LoVo (cell line): ENCODE results near the gene PDZRN3.

ENCODE experiments used
- DNase-seq: peaks from one replicate; pipeline ENCODE4 v3.0.0-alpha.2; 2016; ENCODE audit warnings: low spot score

PDZRN3 gene

DNA sequence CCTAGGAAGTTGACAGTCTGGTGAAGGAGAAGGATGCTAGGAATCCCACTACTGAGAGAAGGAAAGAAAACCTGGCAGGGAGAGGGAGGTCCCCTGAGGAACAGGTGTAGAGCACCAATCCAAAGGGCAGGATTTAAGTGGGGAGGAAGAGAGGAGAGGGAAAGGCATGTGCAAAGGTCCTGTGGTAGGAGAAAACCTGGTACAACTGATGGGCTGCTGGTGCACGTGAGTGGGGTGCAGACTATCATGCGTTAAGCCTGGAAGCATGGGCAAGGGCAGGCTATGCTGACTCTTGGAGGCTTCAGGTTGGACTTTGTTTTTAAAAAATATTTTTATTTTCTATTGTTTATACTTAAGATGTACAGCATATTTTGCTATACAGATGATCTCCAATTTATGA is 209.6 kb downstream of the PDZRN3 start:
- no peak for DNase-seq

DNA sequence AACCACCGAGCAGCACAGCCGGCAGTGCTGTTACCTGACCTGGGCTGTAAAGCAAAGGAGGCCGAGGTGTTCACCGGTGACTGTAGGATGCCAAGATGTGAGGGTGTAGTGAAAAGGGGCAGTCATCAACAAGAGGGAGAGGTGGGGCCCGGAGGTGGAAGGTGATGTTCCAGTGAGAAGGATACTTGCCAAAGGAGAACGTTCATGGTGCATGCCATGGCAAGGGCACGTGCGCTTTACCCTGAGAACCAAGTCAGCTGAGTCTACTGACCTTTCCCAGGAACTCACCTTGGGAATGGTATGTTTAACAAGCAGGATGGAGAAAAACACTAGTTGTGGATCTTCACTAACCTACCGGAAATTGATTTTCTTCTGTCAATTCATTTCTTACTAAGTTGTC is 211.1 kb downstream of the PDZRN3 start:
- no peak for DNase-seq

DNA sequence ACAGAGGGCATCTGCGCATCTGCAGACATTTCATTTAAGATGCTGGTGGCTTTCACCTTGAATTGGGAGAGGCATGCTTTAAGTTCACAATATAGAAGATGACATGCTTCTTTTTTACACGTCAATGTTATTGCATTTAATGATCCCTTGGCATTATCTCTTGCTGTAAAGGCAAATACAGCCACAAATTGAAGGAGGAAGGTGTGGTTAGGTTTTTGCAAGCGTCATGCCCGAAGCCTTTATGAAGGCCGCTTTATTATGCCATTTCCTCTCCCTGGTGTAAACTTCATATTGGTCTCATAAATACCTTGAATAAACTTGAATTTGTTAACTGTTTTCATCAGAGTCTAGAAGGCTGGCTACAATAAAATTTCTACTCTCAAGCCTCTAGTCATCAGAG is 212.7 kb downstream of the PDZRN3 start:
- no peak for DNase-seq

DNA sequence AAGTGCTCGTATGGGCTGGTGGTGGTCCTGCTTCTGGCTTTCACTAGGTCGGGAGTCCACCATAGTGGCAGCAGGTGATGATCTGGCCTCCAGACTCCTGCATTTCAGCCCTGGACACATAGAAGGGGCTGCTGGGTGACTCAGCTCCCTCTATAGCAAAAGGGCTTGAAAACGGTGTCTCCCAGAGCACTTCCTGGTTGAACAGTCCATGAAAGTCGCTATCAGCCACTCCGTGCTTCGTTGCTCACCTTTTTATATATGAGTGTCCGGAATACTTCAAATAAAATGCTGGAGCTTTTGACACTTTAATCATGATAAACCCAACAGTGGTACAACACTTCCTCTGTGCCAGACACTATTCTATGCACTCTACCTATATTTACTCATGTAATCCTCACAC is 213.2 kb downstream of the PDZRN3 start:
- no peak for DNase-seq

DNA sequence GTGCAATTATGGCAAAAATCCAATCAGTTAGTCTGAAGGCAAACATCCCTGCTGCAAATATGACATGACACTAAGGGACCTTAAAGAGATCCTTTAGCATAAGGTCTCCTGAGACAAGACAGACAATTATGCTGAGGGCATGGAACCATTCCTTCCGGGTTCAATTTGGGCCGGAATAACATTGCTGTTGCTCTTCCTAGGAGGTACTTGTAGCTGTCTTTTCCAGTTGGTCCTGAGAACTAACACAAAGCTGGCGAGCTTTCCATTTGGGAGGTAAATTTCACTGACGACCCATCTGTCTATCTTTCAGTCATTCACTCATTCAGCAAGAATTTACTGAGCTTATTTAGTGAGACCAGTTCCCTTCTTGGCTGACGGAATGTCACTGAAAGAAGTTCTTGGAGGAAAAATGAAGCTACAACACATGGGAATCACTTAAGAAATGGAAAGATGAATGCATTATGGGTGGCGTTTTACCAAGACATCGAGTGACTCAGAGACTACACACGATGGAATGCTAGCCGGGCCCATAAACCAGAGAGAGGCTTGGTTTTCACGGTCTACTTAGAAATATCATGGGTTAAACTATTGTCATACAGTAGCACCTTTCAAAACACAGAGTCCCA is 215.5 kb downstream of the PDZRN3 start:
- DNase-seq = no peak

DNA sequence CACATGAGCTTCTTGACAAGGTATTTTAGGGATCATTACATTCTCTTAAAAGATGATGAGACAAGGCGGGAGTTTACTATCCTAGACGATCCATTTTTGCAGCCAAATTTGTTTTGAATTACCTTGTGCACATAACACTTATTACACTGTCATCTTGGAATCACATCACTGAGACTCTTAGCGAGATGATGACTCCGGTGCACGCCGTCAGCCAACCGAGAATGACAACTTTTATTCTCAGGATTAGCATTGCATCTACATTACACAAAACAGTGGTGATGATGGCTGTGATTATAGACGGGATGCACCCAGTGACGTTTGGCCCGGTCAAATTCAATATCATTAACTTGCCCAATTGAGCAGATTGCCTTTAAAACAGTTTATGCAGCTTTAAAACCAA is 216.1 kb downstream of the PDZRN3 start:
- no peak for DNase-seq

DNA sequence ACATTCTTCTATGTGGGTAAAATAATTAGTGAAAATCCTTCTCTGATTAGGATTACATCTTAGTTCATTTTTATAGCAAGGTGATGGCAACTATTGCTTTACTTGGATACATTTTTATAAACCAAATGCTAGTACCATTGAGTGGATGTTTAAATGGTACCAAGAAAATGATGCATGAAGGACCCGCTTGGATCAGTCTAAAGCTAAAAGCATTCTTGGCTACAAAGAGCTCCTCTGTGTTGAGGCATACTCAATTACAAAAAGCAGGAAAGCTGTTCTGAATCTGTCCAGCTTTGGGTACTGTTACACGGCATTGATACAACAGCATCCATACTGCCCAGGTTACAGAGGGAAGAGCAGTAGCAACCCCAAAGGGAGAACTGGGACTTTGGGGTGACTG is 217.2 kb downstream of the PDZRN3 start:
- DNase-seq = no peak

DNA sequence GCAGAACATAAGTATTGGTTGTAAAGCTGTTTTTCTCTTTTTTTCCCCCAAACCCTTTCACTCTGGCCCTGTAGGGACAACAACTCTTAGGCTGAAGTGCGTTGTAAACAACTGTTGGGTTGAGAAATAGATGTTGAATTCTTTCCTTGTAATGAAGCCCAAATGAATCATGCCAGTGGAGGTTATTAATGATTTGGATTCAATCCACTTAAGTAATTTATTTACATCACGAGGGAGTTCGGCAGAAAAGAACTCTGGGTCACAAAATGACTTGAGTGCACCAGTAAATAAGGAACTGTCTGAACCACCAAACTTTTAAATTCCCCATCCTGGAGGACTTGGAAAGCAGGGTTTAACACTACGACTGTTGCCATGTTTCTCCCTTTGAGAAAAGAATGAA is 218.9 kb downstream of the PDZRN3 start:
- DNase-seq = no peak

DNA sequence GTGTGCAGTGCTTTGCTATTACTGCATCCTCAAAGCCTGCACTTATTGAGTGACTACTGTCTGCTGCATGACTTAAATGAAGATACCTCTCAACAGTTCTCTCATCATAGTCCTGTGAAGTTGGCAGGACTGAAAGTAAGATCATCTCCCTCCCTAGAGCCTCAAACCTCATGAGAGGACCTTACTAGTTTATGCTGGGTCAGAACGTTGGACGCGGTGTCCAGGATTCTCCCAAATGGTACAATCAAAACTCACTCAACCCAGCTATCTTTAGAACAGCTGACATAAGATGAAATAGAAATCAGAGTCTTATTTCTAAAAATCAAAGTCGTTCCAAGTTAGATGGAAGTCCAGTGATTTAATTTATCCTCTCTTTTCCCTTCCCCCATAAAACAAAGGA is 219.7 kb downstream of the PDZRN3 start:
- DNase-seq = no peak

DNA sequence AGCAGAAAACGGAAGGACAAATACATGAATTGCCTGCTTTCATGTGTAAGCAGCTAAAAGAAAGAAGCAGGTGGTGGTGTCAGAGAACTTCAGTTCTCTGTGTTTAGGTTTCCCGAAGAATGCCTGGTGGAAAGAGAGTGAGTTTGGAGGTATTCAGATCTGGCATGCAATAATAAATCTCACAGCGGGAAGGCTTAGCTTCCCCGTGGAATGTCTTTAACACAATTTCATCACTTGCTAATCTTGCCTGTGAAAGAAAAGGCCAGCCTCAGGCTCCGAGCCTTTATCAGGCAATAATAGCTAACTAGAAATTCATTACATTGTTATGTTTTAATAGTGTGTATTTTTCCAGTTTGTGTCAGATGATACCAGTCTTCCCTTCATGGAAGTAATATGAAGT is 220.3 kb downstream of the PDZRN3 start:
- no peak for DNase-seq

DNA sequence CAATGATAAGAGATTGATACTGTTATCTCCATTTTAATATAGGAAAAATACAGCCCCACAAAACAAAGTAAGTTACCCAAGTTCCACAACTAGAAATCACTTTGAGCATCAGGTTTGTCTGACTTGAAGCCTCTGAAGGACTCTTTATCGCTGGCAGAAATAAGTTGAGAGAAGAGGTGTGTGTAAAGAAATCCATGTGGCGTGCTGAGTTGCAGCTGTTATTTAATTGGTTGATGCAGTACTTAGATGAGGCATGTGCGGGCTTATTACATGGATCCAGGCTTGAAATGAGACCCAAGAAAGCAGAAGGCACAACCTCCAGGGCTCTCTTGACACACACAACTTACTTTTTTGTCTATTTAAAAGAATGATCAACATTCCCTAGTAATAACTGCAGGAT is 221.3 kb downstream of the PDZRN3 start:
- no peak for DNase-seq

DNA sequence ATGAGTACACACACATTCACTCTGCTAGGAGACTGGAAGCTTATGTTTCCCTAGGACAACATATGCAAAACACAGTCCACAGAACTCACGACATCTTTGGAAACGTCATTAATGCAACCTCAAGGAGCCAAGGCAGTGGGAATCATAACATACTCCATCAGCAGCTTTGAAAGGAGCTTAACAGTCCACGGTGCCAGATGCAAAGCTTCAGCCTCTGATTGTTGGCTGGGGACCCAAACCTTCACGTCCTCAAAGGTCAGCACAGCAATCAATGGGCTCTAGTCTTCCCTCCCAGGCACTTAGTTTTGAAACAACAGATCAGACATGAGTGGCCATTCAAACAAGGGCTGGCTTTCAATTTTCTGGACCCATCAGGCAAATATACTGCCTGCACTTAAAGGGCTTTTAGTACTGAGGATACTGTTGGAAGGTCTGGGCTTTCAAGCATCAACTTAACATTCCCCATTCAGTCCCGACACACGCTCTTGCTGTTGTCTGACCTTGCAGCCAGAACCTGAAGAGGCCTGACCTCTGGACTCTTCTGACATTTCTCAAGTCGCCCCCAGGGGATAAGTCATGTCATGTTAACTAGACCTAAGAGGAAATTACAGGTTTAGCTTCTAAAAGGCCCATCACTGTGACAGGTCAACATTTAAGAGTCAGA is 223.0 kb downstream of the PDZRN3 start:
- no peak for DNase-seq

DNA sequence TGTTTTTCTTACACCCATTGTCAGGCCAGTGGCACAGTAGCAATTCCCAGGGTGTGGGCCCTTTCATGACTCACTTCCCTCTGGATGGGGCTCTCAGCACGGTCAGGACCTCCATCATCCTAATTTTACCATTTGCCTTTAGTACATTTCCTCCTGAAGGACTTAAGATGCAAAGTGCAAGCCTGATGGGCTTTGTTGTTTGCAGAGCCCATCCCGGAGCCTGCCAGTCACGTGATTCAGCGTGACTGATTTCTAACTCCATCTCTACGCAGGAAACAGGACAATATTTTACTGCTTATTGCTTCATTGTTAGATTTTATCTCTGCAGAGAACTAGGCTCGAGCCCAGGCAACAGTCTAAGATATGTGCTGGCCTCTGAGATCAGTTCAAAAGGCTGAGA is 223.7 kb downstream of the PDZRN3 start:
- DNase-seq = no peak

DNA sequence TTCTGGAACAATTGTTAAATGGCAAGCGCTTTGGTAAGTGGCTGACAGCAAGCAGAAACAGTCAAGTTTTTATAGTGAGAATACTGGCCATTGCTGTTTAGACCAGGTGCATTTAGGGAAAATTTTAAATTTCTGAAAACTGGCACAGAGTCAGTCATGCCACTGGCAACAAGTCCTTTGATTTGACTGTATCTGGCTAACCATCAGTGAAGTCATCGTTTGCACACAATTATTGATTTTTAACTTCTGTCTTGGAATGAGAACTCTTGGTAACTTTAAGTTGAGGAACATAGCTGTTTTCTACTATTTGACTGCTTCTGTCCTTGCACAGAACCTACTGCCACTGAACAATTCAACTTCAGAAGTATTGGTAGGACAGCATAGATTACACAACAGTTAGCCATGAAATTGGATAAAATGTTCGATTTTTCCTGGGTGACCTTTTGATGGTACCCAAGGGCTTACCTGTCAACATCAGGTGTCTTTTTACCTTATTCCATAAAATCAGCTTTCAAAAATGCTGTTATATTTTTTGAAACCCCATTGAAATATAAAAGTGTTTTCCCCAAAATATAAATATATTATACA is 225.0 kb downstream of the PDZRN3 start:
- DNase-seq = no peak

DNA sequence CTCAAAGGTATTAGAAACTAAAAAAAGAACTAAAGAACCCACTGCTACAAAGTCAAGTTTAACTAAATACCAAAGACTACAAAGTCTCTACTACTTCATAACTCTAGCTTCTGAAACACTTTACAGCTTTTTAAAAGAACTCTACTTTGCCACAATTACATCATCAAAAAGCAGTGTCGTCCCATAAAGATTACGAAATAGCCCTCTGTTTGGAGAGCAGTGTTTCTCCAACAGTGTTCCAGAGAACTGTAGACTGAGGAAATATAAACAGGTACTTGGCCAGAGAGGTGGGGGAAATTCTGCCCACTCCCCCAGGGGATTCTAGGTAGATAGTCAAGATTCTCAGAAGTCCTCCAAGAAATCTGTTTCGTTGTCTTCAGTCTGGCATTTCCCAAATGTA is 225.6 kb downstream of the PDZRN3 start:
- no peak for DNase-seq

DNA sequence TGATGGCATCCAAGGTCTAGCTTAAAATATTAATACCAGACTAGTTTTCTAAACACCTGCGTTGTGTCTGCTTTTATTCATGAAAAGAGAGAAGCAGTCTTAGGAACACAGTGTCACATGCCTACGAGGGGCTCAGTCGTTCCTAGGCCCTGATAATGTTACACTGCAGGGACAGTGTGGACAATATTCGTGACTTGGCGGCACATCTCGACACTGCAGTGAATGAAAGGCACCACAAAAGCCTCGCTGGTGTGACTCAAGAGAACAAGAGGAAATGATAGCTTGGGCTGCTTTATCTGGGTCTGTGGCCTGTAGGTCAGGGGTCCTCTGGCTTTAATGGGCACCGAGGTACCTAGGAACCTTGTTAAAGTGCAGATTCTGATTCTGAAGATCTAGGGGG is 226.7 kb downstream of the PDZRN3 start:
- no peak for DNase-seq

DNA sequence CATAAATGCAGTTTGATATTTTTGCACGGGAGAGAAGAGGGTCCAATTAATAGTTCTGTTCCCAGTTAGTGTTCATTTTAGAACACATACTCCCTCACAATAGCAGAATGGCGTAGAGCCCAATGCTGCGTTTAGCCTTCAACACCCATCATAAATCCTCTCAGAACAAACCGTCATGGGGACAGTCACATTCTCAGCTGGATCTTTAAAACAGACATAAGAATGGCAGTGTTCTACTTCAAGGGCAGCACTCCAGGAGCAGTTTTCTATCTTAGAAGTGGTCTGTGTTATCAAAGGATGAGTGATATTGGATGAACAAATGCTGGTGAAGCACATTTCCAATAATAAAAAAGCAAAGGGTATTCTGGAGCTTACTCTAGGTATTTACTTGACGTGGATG is 230.5 kb downstream of the PDZRN3 start:
- no peak for DNase-seq

DNA sequence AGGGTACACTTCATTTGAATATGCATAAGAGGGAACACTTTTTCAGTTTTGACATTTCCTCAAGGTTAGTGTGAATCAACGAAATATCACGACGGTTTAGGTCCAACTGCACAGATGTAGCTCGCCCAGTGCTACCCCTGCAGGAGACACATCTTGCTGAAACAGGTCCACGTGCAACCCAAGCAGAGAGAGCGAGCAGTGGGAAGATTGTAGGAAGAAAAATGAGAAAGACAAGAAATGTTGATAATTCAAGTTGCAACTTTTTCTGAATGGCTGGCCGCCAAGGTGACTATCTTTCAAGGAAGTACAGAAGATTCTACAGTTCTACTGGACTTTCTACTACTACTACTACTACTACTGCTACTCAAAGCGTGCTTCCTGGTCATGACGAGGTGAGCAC is 231.7 kb downstream of the PDZRN3 start:
- DNase-seq = no peak

DNA sequence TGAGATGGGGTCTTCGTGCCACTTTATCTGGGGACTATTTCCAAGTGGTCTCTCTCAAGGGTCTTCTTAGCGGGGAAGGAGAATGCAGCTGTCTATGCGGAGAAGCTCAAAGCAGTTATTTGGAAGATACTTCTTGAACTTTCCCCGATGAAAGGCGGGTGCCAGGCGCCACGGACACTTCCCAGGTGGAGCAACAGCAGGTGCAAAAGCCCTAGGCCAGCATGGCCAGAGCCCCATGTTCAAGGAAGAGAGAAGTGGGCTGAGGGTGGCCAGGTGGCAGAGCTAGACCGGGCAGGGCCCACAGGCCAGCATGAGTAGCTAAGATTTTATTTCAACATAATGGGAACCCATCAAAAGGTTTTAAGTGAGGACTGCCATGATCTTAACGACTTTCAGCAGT is 232.8 kb downstream of the PDZRN3 start:
- no peak for DNase-seq

DNA sequence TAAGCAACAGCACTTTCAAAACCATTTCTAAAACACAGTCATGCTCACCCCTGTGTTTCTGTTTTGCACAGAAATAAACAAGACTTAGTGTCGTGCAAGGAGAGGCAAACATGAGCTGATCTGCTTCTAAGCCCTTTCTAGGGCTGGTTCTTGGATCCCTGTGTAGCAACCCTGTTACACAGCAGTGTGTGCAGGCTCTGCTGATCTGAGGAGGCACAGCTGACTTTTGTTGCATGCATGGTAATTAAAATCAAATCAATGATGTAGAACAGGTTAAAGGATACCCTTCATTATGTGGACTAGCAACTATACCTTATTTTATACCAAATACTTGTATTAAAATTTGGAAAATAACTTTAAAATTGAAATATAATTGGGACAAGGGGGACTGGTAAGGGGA is 234.8 kb downstream of the PDZRN3 start:
- DNase-seq = no peak

DNA sequence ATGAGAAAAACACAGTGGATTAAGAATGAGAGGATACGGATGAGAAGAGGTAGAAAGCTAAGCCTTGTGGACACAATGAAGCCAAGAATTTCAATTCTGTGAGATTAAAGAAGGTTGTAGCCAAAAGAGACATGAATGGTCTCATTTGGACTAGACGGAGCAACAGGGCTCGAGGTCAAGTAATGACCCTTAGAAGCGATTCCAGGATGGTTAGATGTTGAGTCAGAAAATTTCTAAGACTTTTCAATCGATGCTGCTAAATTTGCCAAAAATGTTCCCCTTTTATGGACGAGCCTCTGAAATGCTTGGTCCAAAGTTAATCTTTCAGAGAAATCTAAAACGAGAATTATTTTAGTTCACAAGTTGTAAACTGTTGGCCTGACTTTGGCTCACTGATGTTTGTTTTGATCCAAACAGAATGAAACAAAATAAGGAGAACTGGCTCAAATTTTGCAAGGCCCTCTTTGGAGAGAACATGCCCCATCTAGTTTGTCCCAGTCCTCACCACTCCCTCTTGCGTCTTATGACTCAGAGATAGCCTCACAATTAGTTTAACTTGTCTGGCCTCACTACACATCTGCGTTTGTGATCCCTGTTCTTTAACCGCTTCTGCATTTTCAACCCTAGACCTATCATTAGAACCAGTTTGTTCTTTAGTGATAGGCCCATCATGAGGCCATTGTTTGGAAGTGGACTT is 235.5 kb downstream of the PDZRN3 start:
- no peak for DNase-seq

DNA sequence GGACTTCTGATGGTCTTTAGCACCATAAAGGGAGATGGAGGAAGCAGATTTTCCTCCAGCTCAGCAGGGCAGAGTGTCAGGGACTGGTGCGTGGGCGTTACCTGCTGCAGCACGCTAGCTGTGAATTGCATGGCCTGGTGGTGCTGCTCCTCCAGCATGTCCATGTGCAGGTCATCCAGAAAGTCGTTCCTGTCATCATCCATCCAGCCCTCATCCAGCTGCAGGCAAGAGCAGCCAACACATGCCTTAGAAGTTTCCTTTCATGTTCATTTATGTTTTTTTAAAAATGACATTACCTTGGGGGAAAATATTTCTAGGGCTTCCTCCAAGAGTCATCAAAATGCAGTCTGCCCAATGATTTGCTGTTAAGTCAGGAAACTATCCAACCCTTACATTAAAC is 239.2 kb downstream of the PDZRN3 start:
- no peak for DNase-seq
